HL-60/S4 treated with retinoic acid at 250 ng/mL for 4 days and 3 days (cell line): ENCODE measurements around the gene SCGB2B2.
"Not testable (repeated sequence)": the region's sequence is repeated elsewhere in the genome, so short reads cannot be mapped to it uniquely, and the experiment has no call there.

Experiments
- in situ Hi-C: fragments of 300-500 bp; cut with MboI; formaldehyde crosslinking; loops from 2 replicates; pipeline ENCODE4 v1.7.0; 2022; ENCODE audit warnings: low sequenced_read_pairs

Gene SCGB2B2

GRCh38 chr19:34676697-34677385 lies at the start of gene SCGB2B2:
SCGB2B2 (minus strand) TSS chr19:34677159; CDS start chr19:34594563, 82,596 bp downstream.
- in situ Hi-C loops: no loop called here

- in situ Hi-C loops: no loop called here
Measured at GRCh38 chr19:34725400-34725799, 48.4 kb upstream of the SCGB2B2 start.

GRCh38 chr19:34722353-34722752 lies 45.4 kb upstream of the SCGB2B2 start:
- in situ Hi-C loops: no loop called here

- in situ Hi-C loops: no loop called here
Measured at GRCh38 chr19:34715357-34715756, 38.4 kb upstream of the SCGB2B2 start.

- in situ Hi-C loops: no loop called here
Measured at GRCh38 chr19:34713262-34713637, 36.3 kb upstream of the SCGB2B2 start.

- in situ Hi-C loops: no loop called here
Measured at GRCh38 chr19:34712395-34713261, 35.7 kb upstream of the SCGB2B2 start.

- in situ Hi-C loops: no loop called here
Measured at GRCh38 chr19:34711890-34712289, 34.9 kb upstream of the SCGB2B2 start.

GRCh38 chr19:34707661-34708060 lies 30.7 kb upstream of the SCGB2B2 start:
- in situ Hi-C loops: no loop called here

- in situ Hi-C loops: no loop called here
Measured at GRCh38 chr19:34692549-34692948, 15.6 kb upstream of the SCGB2B2 start.

GRCh38 chr19:34690372-34690771 lies 13.4 kb upstream of the SCGB2B2 start:
- in situ Hi-C loops: no loop called here

- in situ Hi-C loops: no loop called here
Measured at GRCh38 chr19:34688592-34688991, 11.6 kb upstream of the SCGB2B2 start.

GRCh38 chr19:34687348-34687747 lies 10.4 kb upstream of the SCGB2B2 start:
- in situ Hi-C loops: no loop called here

- in situ Hi-C loops: no loop called here
Measured at GRCh38 chr19:34686455-34686854, 9.5 kb upstream of the SCGB2B2 start.

- in situ Hi-C loops: not testable (repeated sequence)
Measured at GRCh38 chr19:34685266-34685665, 8.3 kb upstream of the SCGB2B2 start.

- in situ Hi-C loops: no loop called here
Measured at GRCh38 chr19:34681478-34681877, 4.5 kb upstream of the SCGB2B2 start.

GRCh38 chr19:34678421-34678820 lies 1.5 kb upstream of the SCGB2B2 start:
- in situ Hi-C loops: no loop called here

GRCh38 chr19:34678085-34678412 lies 1.1 kb upstream of the SCGB2B2 start:
- in situ Hi-C loops: no loop called here

GRCh38 chr19:34677386-34678084 lies 576 bp upstream of the SCGB2B2 start, which contains the start of gene ZNF302:
ZNF302 (plus strand) TSS chr19:34677678; CDS start chr19:34678805, 1,127 bp downstream.
- in situ Hi-C loops: no loop called here

- in situ Hi-C loops: no loop called here
Measured at GRCh38 chr19:34675919-34676318, 1.0 kb downstream of the SCGB2B2 start.

GRCh38 chr19:34675250-34675649 lies 1.7 kb downstream of the SCGB2B2 start:
- in situ Hi-C loops: no loop called here

- in situ Hi-C loops: no loop called here
Measured at GRCh38 chr19:34673590-34673989, 3.4 kb downstream of the SCGB2B2 start.

GRCh38 chr19:34671972-34672371 lies 5.0 kb downstream of the SCGB2B2 start:
- in situ Hi-C loops: no loop called here
